ENCODE data around the gene FXYD7. TPM values are rescaled to one million over a fixed set of nuclear protein-coding genes. Genes with fewer than 3 reads are reported as not detected.

FXYD7 gene
- total RNA-seq, 2 experiments from 2014 or later = 15.3 to 15.6 TPM

DNA sequence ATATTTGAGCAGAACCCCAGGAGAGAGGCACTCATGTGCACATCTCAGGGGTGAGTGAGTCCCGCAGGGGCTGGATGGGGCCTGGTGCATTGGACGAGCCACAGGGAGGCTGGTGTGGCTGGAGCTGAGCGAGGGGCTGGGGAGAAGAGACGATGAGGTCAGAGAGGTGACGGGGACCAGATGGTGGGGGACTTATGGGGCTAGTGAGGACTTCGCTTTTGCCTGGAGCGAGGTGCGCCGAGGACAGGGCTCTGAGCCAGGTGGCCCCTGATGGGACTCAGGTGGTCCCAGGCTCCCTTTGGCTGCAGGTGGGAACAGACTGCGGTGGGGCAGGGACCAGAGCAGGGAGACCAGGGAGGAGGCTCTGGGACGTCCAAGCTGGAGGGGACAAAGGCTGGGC is 34.3 kb upstream of the FXYD7 start:
- H3K36me3 Mint-ChIP-seq (ENCODE audit: low read depth) = no peaks in the 10 kb centered on the region
- peaks cover 0 to 2% of the 10 kb centered on the region in 2 experiments for H3K27me3 ChIP-seq (ENCODE audit: control insufficient read depth in 1 of 2, insufficient read depth in 2 of 2, low read length in 2 of 2)
- no peaks in the 10 kb centered on the region for H3K9me3 Mint-ChIP-seq
- H3K4me1 ChIP-seq (ENCODE audit: insufficient read depth, low read length) = no peaks in the 10 kb centered on the region
- no peaks in the 10 kb centered on the region for H3K27me3 Mint-ChIP-seq
- H3K36me3 ChIP-seq (ENCODE audit: insufficient read depth, low read length) = no peaks in the 10 kb centered on the region
- no peak for TF ChIP-seq CTCF (IDR thresholded peaks at IDR 0.05)
- no peaks in the 10 kb centered on the region for H3K4me1 Mint-ChIP-seq (ENCODE audit: low read depth)
- DNase-seq (no peak), ATAC-seq (ENCODE audit: poor library complexity) (no peak)
- H3K27ac ChIP-seq (ENCODE audit: low read depth in 1 of 2, low read length in 2 of 2) = no peak overlapping the region
- no peak overlapping the region for H3K4me3 ChIP-seq (ENCODE audit: low read length)
- peaks cover 0 to 15% of the 10 kb centered on the region in 2 experiments for H3K9me3 ChIP-seq (ENCODE audit: control insufficient read depth in 1 of 2, insufficient read depth in 1 of 2, low read length in 2 of 2)
- H3K4me3 Mint-ChIP-seq = no peak overlapping the region
- intact Hi-C loops (cut with DNase I, micrococcal nuclease) = no loop called here
- no peak overlapping the region for H3K27ac Mint-ChIP-seq
- ChIA-PET CTCF (no interaction called here), POLR2A (no interaction called here)

GRCh38 chr19:35109395-35110112 is 33.5 kb upstream of the FXYD7 start:
- H3K4me3 Mint-ChIP-seq = no peak overlapping the region
- peaks cover 3% of the 10 kb centered on the region for H3K4me1 Mint-ChIP-seq (ENCODE audit: low read depth)
- ChIA-PET POLR2A (no interaction called here), CTCF (no interaction called here)
- no peak overlapping the region for H3K27ac Mint-ChIP-seq
- ATAC-seq (ENCODE audit: poor library complexity) = no peak
- intact Hi-C loops (cut with DNase I, micrococcal nuclease) = no loop called here
- H3K4me1 ChIP-seq (ENCODE audit: insufficient read depth, low read length) = peaks cover 2% of the 10 kb centered on the region
- H3K27ac ChIP-seq (ENCODE audit: low read depth in 1 of 2, low read length in 2 of 2) = no peak overlapping the region
- H3K27me3 Mint-ChIP-seq = no peaks in the 10 kb centered on the region
- H3K36me3 ChIP-seq (ENCODE audit: insufficient read depth, low read length) = no peaks in the 10 kb centered on the region
- peaks cover 0 to 12% of the 10 kb centered on the region in 2 experiments for H3K9me3 ChIP-seq (ENCODE audit: control insufficient read depth in 1 of 2, insufficient read depth in 1 of 2, low read length in 2 of 2)
- no peaks in the 10 kb centered on the region for H3K36me3 Mint-ChIP-seq (ENCODE audit: low read depth)
- H3K4me3 ChIP-seq (ENCODE audit: low read length) = no peak overlapping the region
- no peaks in the 10 kb centered on the region for H3K9me3 Mint-ChIP-seq
- TF ChIP-seq CTCF (IDR thresholded peaks at IDR 0.05) = no peak
- no peak for DNase-seq
- H3K27me3 ChIP-seq (ENCODE audit: control insufficient read depth in 1 of 2, insufficient read depth in 2 of 2, low read length in 2 of 2) = peaks cover 0 to 2% of the 10 kb centered on the region in 2 experiments

- H3K9me3 Mint-ChIP-seq = no peaks in the 10 kb centered on the region
- no peak for TF ChIP-seq CTCF (IDR thresholded peaks at IDR 0.05)
- no peak for ATAC-seq (ENCODE audit: poor library complexity)
- DNase-seq = no peak
- no peaks in the 10 kb centered on the region for H3K36me3 ChIP-seq (ENCODE audit: insufficient read depth, low read length)
- H3K27me3 Mint-ChIP-seq = no peaks in the 10 kb centered on the region
- intact Hi-C loops (cut with DNase I, micrococcal nuclease) = no loop called here
- no peak overlapping the region for H3K27ac ChIP-seq (ENCODE audit: low read depth in 1 of 2, low read length in 2 of 2)
- peaks cover 0 to 2% of the 10 kb centered on the region in 2 experiments for H3K27me3 ChIP-seq (ENCODE audit: control insufficient read depth in 1 of 2, insufficient read depth in 2 of 2, low read length in 2 of 2)
- CTCF ChIA-PET = no interaction called here
- H3K4me3 ChIP-seq (ENCODE audit: low read length) = no peak overlapping the region
- POLR2A ChIA-PET = no interaction called here
- peaks cover 6% of the 10 kb centered on the region for H3K4me1 Mint-ChIP-seq (ENCODE audit: low read depth)
- H3K27ac Mint-ChIP-seq = no peak overlapping the region
- peaks cover 0 to 4% of the 10 kb centered on the region in 2 experiments for H3K9me3 ChIP-seq (ENCODE audit: control insufficient read depth in 1 of 2, insufficient read depth in 1 of 2, low read length in 2 of 2)
- H3K4me1 ChIP-seq (ENCODE audit: insufficient read depth, low read length) = peaks cover 8% of the 10 kb centered on the region
- no peaks in the 10 kb centered on the region for H3K36me3 Mint-ChIP-seq (ENCODE audit: low read depth)
- H3K4me3 Mint-ChIP-seq = no peak overlapping the region
Measured at GRCh38 chr19:35110974-35111373, 32.1 kb upstream of the FXYD7 start.

Data from CD4-positive, alpha-beta T cell (primary cell).